NB4 (cell line): ENCODE results near the gene ASB10.

Experiments
- DNase-seq: peaks from one replicate; pipeline ENCODE4 v3.0.0; 2010; ENCODE audit warnings: low read depth
- H3K4me3 ChIP-seq: one replicate; pipeline ENCODE4 v1.5.1; 2011; ENCODE audit warnings: mild to moderate bottlenecking, low read depth, low read length, moderate library complexity
- MYC ChIP-seq: IDR thresholded peaks from 2 replicates; pipeline ENCODE4 v1.6.1; 2011; ENCODE audit warnings: low read depth, low read length
- POLR2A ChIP-seq: IDR thresholded peaks from 2 replicates; pipeline ENCODE4 v1.6.1; 2011; ENCODE audit warnings: mild to moderate bottlenecking; ENCODE audit not compliant: insufficient read length; ENCODE audit errors: extremely low read depth
- TF ChIP-seq, protein P1 (sequence below): IDR thresholded peaks from 2 replicates; pipeline ENCODE4 v1.6.1; 2011; ENCODE audit warnings: low read depth, low read length
- TF ChIP-seq, protein P2 (sequence below): IDR thresholded peaks from one replicate; pipeline ENCODE4 v1.5.1; 2012; ENCODE audit warnings: low read depth, low read length

Gene ASB10

DNA sequence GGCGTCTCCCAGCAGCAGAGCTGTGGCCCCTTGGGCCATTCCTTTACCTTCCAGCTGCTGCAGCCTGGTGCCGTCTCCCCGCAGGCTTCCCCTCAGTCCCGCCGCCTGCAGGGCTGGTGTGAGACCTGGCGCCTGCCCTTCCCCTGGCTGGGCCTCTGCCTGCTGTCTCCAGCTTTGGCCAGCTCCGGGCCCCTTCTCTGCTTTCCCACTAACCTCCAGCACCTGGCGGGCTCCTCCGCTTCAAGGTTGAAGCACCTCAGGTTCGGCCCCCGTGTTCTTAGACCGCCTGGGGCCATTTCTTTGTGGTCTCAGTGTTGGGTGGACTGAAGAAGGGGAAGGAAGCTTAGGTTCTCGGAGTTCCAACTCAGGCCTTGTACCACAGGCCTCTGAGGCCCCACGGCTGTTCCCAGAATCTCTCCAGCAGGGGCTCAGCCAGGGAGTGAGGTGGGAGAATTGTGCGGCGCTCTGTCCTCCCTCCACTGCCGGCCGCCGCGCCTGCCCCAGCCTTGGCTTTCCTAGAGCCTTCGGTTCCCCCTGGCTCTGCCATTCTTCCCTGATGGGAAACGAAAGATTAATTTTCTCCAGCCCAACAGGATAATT lies 49.9 kb downstream of the ASB10 start:
- no peak for TF ChIP-seq POLR2A
- TF ChIP-seq, protein P1, sequence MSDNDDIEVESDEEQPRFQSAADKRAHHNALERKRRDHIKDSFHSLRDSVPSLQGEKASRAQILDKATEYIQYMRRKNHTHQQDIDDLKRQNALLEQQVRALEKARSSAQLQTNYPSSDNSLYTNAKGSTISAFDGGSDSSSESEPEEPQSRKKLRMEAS: no peak
- no peak for TF ChIP-seq MYC
- TF ChIP-seq, protein P2, sequence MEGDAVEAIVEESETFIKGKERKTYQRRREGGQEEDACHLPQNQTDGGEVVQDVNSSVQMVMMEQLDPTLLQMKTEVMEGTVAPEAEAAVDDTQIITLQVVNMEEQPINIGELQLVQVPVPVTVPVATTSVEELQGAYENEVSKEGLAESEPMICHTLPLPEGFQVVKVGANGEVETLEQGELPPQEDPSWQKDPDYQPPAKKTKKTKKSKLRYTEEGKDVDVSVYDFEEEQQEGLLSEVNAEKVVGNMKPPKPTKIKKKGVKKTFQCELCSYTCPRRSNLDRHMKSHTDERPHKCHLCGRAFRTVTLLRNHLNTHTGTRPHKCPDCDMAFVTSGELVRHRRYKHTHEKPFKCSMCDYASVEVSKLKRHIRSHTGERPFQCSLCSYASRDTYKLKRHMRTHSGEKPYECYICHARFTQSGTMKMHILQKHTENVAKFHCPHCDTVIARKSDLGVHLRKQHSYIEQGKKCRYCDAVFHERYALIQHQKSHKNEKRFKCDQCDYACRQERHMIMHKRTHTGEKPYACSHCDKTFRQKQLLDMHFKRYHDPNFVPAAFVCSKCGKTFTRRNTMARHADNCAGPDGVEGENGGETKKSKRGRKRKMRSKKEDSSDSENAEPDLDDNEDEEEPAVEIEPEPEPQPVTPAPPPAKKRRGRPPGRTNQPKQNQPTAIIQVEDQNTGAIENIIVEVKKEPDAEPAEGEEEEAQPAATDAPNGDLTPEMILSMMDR: no peak
- H3K4me3 ChIP-seq: no peak overlapping the region
- no peak for DNase-seq

DNA sequence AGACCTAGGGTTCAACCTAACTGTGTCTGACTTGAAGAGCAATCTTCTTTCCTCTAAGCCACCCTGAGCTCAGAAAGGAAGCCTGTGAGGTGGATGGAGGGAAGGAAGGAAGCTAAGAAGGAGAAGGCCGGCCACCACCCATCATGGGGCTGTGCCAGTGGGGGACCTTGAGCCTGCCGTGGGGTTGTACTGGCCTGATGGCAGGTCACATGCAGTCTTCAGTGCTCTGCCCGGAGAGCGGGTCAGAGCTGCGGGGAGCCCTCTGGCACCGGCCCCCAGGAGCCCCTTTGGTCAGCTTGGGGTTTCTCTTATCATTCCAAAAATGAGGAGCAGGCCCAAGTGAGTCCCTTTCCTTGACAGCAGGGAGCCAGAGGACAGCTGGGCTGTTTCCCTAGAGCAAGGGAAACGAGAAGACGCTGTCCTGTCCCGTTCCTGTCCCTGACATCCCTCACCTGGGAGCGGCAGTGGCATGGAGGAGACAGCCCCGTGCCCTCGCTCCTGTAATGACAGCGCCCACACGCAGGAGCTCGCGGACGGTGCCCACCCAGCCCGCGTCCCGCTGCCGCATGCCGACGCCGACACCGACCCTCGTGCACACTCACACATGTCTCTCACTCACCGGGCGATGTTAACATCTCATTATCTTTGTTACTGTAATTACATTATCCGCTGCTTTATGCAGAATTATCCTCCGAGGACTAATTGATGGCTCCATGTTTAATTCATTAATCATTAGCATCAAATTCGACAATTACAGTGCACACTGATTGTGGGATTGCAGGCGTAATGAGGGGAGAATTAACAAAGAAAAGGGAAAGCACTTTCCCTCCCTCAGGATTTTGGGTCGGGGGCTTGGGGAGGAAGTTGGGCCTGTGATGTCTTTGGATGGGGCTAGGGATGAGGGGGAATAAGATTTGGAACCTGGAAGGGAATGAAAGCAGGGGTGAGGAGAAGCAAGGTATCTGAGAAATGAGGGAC lies 50.9 kb downstream of the ASB10 start:
- no peak overlapping the region for H3K4me3 ChIP-seq
- DNase-seq: no peak
- TF ChIP-seq, protein P2: no peak
- TF ChIP-seq MYC (no peak), POLR2A (no peak)
- TF ChIP-seq, protein P1: no peak

DNA sequence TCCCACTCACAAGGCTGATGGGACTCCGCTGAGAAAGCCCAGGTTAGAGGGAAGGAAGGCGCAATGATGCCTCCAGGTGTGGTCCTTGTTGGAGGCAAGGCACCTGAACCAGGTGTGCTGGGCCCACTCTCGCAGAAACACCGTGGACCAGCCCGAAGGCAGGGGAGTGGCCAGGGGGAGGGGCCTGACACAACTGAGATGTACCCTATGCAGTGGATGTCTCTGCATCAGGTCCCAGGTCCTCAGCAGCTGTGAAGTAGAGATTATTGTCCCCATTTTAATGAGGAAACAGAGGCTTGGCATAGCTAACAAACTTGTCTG lies 51.6 kb downstream of the ASB10 start:
- no peak for DNase-seq
- no peak overlapping the region for H3K4me3 ChIP-seq
- TF ChIP-seq, protein P2: no peak
- TF ChIP-seq POLR2A (no peak), MYC (no peak)
- TF ChIP-seq, protein P1: no peak

DNA sequence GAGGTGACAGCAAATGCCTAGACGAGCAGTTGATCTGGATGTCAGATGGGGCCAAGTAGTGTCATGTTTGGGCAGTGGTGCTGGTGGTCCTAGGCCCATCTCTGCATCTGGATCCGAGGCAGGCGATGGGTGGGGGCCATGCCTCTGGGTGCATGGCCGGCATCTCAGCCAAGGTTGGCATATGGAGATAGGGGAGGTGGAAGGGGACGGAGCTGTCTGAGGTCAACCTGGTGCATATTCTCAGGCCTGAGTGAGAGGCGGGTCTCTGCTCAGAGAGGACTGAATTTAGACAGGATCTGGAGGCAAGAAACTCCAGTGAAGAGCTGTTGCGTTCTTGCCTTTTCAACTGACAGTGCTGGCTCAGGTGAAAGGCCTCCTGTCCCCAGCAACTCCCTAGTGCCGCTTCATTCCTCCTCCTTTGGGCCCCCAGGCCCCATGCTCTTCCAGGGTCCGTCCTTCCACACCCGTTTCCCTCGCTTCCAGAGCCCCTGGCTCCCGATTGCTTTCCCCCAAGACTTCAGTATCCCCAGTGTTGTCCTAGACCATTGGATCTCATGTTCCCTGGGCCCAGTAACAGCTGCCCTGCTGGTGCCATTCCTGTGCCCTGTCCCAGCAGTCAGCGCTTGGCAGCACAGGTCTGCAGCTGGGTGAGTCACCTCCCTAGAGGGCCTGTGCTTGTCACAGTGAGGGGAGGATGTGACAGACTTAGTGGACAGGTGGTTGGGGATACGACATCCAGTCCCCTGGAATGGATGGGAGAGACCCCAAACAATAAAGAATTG lies 52.1 kb downstream of the ASB10 start:
- TF ChIP-seq, protein P1: no peak
- TF ChIP-seq, protein P2: no peak
- TF ChIP-seq POLR2A (no peak), MYC (no peak)
- no peak overlapping the region for H3K4me3 ChIP-seq
- DNase-seq: no peak

DNA sequence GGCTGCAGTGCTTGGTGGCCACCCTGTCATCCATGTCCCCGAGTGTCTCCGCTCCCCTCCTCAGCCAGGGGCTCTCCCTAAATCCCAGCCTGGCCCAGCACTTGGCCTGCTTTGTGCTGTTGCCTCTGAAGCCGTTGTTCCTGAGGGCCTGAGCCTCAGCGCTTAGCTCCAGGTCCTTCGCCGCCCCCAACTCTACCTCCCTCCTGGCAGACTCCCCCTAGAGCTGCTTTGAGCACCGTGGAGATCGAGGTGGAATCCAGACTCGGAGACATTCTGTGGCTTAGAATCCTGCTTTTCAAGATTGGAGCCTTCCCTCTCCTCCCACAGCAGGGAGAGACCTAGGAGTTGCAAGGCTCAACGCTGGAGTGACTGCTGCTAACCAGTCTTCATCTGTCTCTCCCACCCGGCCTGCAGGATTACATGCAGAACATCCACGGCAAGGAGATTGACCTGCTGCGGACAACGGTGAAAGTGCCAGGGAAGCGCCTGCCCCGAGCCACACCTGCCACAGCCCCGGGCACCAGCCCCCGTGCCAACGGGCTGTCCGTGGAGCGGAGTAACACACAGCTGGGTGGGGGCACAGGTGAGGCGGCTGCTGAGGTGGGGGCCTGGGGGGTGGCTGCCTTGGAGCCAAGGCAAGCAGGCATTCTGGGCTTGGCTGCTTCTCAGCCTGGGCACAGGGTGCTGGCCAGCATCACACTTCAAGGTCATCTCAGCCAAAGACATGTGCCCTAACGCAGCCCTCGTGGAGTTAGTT lies 52.9 kb downstream of the ASB10 start:
- no peak for DNase-seq
- TF ChIP-seq, protein P2: no peak
- TF ChIP-seq POLR2A: no peak
- TF ChIP-seq, protein P1: no peak
- no peak for TF ChIP-seq MYC

More for the DNA sequence above, 52.9 kb downstream of the ASB10 start:
- no peak overlapping the region for H3K4me3 ChIP-seq
